ENCODE data around the gene OTOGL.

DNA sequence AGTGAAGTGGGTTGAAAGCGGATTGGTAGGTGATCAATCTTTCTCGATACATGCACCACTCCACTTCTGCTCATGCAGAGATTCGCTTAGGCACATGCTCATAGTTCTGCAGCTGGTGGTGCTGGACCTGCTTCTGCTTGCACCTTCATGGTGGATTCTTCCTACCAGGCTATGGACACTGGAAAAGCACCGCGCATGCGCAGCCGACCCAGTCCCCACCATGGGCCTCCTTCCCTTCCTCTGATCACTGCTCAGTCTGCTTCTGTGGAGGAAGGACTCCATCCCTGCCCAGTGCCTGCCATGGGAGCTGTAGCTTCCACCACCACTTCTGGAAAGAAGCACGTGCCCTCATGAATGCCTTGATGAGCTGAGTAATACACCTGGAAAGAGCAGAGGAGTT is 282.9 kb downstream of the OTOGL start:
- TF ChIP-seq, protein P1, sequence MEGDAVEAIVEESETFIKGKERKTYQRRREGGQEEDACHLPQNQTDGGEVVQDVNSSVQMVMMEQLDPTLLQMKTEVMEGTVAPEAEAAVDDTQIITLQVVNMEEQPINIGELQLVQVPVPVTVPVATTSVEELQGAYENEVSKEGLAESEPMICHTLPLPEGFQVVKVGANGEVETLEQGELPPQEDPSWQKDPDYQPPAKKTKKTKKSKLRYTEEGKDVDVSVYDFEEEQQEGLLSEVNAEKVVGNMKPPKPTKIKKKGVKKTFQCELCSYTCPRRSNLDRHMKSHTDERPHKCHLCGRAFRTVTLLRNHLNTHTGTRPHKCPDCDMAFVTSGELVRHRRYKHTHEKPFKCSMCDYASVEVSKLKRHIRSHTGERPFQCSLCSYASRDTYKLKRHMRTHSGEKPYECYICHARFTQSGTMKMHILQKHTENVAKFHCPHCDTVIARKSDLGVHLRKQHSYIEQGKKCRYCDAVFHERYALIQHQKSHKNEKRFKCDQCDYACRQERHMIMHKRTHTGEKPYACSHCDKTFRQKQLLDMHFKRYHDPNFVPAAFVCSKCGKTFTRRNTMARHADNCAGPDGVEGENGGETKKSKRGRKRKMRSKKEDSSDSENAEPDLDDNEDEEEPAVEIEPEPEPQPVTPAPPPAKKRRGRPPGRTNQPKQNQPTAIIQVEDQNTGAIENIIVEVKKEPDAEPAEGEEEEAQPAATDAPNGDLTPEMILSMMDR (IDR thresholded peaks at IDR 0.05; ENCODE audit: low read length): no peak
- TF ChIP-seq EZH2 (optimal IDR thresholded peaks at IDR 0.05; ENCODE audit: low read depth, low read length) (no peak), EZH2phosphoT487 (IDR thresholded peaks at IDR 0.05; ENCODE audit: low read length) (no peak)

Data from MM.1S (cell line).